NCI-H146 (cell line): ENCODE results near the gene EPHB1.

Experiments
- DNase-seq: peaks from one replicate; lab custom pipeline; 2025; lab: John Stamatoyannopoulos, UW

EPHB1 gene

DNA sequence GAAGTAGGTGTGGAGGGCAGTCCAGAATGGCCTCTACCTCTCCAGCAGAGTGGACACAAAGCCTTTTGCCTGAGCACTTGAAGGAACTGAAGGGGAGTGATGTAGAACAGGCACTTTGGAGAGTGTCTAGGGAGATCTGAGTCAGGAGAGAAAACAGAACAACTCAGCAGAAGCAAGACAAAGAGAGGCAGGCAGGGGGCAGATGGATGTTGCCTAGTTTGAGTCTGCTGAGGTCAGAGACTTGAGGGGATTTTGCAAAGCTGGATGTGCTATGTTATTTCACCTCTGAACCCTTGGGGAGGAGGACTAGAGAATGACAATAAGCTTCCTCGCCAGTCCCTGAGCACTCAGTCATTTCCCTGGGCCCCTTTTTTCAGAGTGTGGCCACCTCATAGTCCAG lies 366.4 kb downstream of the EPHB1 start:
- DNase-seq, result no peak

- DNase-seq, result no peak
These were observed 368.6 kb downstream of the EPHB1 start for GRCh38 chr3:135163701-135164100.

GRCh38 chr3:135165260-135165659 lies 370.2 kb downstream of the EPHB1 start:
- DNase-seq, result no peak

DNA sequence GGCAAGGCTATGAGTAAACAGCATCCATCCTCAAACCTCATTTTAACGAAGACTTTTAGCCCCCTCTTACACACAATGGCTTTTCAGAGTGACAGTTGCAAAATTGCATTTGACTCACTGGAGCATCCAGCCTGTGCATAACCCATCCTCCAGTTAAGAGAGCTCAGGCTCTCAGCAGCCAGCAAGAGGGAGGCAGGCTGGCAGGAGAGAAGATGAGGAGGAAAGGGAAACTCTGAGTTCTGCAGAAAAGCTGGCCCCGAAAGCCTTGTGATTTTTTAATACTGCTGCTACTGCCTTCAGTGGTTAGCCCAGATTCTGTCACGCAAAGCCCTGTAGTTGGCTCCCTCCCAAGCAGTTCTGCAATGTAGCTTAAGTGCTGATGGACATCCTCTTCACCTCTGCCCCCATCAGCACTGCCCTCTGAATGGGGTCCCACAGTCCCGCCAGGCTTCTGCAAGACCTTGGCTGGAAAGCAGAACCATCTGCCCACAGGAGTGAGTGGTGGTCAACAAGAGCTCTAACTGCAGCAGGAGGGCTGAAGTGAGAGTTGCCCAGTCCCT lies 371.3 kb downstream of the EPHB1 start:
- DNase-seq, result no peak

DNA sequence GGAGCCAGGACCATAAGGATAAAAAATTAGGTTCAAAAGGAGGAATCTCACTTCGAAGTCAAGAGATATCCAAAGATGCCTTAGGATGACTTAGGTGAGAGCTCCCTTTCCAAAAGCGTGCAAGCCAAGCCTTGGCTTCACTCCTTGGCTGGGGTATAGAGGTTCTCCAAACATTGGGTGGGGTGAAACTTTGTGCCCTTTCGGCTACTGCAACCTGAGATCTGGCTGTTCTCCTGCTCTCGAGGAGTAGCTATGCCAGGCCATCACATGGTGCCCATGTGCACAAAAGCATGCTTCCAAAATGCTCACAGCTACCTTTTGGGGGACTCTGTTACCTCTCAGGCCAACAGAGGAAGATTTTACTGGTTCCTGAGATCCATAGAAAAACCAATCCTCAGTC lies 373.8 kb downstream of the EPHB1 start:
- DNase-seq, result no peak

GRCh38 chr3:135169651-135170050 lies 374.6 kb downstream of the EPHB1 start:
- no peak for DNase-seq

DNA sequence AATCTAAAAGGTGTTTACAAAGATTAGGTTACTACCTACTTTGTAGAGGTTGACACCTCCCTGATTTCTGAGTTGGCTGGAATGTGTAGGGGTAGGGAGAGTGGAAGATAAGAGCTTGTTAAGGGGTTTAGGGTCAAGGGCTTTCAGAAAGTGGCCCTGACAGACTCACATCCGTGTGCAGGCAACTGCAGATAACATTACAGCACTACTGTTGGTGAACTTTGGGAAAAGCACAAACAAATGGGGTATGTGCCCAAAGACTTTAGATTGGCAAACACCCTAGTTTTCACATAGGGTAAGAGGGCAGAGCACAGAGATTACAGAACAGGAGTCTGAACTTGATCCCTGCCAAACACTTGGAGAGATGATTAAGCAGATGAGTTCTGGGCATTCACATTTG lies 375.7 kb downstream of the EPHB1 start:
- DNase-seq, result no peak

DNA sequence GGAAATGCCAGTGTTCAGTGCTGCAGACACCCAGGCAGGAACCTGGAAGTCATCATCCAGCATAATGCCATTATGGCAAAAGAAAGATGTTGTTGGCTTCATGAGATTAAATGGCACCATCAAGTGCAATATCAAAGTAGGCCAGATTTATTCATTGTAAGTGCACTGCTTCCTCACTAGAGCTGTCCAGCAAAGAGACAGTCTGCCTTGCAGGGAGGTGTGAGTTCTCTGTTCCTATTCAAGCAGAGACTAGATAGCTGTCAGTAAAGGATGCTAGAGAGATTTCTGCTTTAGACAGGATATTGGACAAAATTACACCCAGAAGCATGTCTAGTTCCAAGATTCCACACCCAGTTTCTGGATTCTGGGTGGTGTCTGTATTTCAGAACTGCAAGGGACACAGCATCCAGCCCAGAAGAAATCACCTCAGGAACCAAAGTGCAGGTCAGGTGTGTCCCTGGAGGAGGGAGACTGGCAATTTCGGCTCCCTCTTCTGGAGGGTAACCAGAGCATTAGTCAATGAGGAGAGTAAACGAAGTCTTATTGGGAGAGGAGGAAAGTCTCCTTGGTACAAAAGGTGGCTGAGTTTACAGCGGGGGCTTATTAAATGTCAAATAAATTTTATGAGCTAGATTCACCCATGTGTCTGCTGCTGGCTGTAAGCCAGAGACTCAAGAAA lies 377.3 kb downstream of the EPHB1 start:
- DNase-seq, result no peak

DNA sequence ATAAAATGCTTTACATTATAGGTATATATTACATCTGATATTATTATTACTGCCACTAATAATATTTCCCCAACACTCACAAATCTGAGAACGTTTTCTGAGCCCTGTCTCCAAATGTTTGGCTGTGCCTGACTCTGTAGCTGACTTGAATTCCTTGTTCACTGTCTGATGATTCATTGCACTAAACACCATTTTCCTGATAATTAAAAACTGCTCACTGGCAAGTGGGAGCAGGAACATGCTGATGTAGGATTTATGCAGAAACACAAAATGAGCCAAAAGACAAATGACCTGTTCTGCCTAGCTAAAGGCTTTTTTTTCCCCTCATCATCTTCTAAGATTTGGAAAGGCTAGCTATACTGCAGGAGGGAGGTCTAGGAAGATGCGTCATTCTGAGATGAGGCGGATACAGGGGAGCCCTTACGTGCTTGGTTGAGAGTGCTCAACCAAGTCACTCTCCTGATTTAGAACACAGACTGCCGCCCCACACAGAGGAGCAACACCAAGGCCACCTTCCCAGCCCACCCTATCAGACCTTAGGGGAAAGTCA lies 380.7 kb downstream of the EPHB1 start:
- no peak for DNase-seq

DNA sequence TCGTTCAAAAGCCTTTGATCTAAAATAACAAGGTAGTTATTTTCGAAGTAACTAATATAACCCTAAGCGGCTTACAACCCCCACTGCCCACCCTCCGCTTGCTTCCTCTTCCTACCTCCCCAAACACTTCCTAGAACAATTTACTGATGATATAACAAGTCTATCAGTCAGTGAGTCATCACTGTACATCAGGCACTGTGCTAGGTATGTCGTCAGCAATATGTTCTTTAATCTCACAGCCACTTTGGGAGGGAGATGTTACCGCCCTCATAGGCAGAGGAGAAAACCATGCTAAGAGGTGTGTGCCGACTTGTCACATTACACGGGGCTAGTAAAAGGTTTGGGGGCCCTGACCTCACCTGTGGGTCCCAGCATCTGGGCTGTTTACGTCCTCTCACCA lies 381.8 kb downstream of the EPHB1 start:
- DNase-seq, result no peak

GRCh38 chr3:135178566-135178965 lies 383.5 kb downstream of the EPHB1 start:
- DNase-seq, result no peak

DNA sequence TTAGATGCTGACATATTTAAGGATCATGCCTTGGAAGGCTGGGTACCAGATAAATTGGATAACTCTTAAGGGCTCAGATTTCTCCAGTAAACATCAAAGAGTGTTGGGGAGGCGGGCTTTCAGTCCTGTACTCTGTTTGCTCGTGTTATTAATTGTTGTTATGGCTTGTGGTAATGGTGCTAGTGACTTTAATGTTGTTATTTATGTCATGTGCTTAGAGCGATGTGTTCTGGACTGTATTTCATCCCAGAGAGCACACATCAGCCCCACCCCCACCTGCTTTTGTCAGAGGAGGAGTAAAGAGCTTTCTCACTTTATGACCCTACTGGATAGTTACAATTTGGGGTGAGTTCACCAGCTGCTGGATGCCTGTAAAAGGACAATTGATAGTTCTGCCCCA lies 386.3 kb downstream of the EPHB1 start:
- DNase-seq, result no peak

DNA sequence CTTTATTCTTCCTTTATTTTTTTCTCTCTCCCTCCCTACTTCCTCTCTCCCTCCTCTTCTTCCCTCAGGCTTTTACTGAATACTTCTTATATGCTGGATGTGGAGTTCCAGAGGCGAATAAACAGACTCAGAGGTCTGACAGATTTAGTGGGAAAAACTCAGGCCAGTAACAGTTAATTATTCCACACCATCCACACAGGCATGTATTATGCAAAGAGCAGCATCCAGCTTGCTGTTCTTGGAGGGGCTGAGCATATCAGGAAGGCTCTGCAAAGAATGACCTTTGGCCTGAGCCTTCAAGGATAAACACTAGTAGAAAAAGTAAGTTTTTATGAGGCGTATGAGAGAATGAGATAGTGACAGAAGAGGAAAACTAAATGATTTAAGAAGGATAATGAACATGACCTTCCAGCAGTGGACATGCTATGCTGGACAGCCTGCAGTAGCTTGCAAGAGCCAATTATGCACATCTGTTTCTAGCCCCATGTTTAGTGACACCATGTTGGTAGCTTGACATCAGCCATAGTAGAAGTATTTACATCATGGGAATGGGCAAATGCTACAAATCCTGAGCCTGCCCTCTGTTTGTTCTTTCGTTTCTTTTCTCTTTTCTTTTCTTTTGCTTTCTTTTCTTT lies 387.4 kb downstream of the EPHB1 start:
- DNase-seq, result no peak

DNA sequence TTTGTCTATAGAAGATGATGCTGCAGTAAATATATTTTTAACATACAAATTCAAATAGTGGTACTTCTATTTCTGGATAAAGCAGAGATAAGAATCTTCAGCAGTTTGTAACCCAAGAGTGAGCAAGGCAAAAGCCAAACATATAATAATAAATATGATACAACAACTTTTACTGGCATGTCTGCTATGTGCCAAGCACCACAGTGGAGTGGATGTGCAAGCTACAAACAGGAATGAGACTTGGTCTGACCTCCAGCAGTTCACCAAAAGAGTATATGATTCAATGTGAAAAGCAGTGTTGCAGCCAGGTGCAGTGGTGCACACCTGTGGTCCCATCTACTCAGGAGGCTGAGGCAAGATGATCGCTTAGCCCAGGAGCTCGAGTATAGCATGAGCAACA lies 395.6 kb downstream of the EPHB1 start:
- DNase-seq, result no peak

DNA sequence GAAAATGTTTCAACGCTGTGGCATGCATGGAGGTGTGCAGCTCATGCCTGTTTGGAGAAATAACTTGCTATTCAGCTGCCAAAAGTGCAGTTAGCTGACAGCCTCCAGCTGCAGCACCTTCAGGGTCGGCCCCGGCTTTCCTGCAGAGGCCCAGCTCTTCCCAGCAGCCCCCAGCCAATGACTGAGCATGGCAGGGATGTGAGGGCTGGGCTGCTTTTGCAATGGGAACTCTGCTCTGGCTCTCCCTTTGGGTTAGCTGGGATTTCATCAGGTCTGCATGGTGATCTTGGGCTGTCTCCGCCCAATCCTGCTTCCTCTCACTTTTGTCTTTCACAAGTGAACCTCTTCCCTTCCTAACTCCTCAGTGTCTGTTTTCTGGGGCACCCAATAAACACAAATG lies 396.6 kb downstream of the EPHB1 start:
- no peak for DNase-seq

- DNase-seq, result no peak
These were observed 397.9 kb downstream of the EPHB1 start for GRCh38 chr3:135192929-135193328.

GRCh38 chr3:135197246-135197645 lies 402.2 kb downstream of the EPHB1 start:
- no peak for DNase-seq

DNA sequence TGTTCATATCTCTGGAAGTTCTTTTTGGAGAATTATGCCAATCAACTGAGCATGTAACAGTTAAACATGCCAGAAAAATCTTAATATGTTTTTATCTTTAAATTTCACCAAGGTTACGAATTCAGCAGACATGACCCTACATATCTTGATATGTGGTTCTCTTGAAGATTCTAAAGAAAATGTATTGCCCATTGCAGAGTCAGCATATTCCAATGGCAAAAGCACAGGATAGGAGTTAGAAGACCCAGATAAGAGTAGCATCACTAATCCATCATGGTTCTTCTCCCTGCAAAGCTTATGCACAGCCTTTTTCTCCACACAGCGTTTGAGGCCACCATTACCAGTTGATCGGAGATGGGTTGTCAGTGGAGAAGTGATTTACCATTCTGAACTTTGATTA lies 402.8 kb downstream of the EPHB1 start:
- DNase-seq, result no peak

DNA sequence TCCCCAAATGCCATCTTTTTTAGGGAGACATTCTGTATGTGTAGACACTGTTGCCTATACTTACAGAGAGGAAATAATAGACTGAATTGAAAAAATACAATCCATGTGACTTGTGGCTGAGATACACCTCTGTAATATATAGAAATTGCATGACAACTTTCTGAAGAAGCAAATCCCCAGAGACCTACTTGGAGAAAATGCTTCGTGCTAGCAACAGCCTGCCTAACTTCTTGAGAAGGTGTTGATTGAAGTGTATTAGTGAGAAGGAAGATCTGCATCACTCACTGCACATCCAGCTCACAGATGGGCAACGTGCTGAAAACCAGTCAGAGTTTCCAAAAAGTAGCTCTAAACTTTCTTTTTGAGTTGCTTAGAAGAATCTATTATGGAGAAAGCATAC lies 404.1 kb downstream of the EPHB1 start:
- DNase-seq, result no peak

- no peak for DNase-seq
These were observed 408.0 kb downstream of the EPHB1 start for GRCh38 chr3:135203026-135203425.

- DNase-seq, result no peak
These were observed 418.2 kb downstream of the EPHB1 start for GRCh38 chr3:135213213-135213612.

DNA sequence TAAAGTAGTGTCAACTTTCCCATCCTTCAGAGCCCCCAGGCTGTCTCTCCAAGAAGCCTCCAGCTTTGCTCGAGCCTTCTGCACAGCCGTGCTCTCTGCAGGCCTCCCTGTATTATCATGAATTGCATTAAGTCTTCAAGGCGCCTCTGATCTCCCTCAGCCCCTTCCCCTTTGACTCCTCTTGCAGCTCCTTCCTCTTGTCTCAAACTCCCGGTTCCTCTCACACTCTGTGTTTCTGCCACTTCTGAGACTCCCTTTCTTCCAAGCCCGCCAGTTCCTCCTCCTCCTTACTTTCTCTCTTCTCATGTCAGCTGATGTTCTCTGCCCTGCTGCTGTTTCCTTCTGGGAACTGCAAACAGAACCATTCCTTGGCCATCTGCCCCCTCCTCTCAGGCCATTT lies 418.8 kb downstream of the EPHB1 start:
- no peak for DNase-seq

DNA sequence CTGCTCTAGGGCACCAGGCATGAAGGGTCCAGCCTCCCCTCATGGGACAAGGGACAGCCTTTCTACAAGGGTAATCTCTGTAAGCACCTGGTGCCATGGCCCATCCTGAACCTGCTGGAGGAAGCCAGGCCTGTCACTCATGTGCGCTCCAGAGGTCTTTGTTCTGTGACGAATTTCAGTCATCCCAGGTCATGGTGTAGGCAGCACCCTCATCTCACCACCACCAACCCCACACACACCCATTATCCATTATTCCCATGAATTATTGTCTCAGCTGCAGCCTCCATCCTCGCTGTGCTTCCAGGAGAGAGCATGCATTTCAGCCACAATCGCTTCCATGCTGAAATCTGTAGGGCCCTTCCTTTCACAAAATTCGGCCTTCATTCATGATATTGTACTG lies 419.3 kb downstream of the EPHB1 start:
- DNase-seq, result no peak

GRCh38 chr3:135215516-135215915 lies 420.5 kb downstream of the EPHB1 start:
- no peak for DNase-seq
